Thoracic aorta (tissue), 2 donors: ENCODE results near the gene TAGLN. TPM values are rescaled to one million over a fixed set of nuclear protein-coding genes. Genes with fewer than 3 reads are reported as not detected.
A peak's percentile ranks its signal among the peaks of the same experiment; 100 is the strongest.

ENCODE experiments used
- ATAC-seq: fragments of 150-250 bp; one replicate; pipeline ENCODE4 v1.8.0; 2017; ENCODE audit warnings: low read depth; ENCODE audit not compliant: insufficient number of reproducible peaks, low FRiP score
- DNase-seq: peaks from one replicate; pipeline ENCODE4 v3.0.0-alpha.2; 2020; ENCODE audit warnings: low spot score
- H3K27ac ChIP-seq, 2 donors: fragments of 200-600 bp; sonication (generic); 1 replicate in 1 of 2; 2 replicates in 1 of 2; pipeline ENCODE4 v1.5.1; 2016; ENCODE audit warnings: mild to moderate bottlenecking in 2 of 2, moderate library complexity in 2 of 2
- H3K27me3 ChIP-seq: fragments of 200-600 bp; sonication (generic); replicated peaks from 2 replicates; pipeline ENCODE4 v1.6.0; 2016; ENCODE audit warnings: mild to moderate bottlenecking; ENCODE audit not compliant: insufficient read depth
- H3K36me3 ChIP-seq: fragments of 200-600 bp; sonication (generic); one replicate; pipeline ENCODE4 v1.5.1; 2016
- H3K4me1 ChIP-seq, 2 donors: fragments of 200-600 bp; sonication (generic); 1 replicate in 1 of 2; 2 replicates in 1 of 2; pipeline versions ENCODE4 v1.5.1 to v1.6.0; 2016; ENCODE audit warnings: low read depth in 2 of 2, mild to moderate bottlenecking in 1 of 2; ENCODE audit not compliant: control insufficient read depth in 1 of 2
- H3K4me3 ChIP-seq: fragments of 200-600 bp; sonication (generic); 2 replicates; pipeline ENCODE4 v1.5.1; 2016; ENCODE audit warnings: mild to moderate bottlenecking
- H3K9me3 ChIP-seq: fragments of 200-600 bp; sonication (generic); 2 replicates; pipeline ENCODE4 v1.5.1; 2016
- total RNA-seq, 2 donors: library from RNA; depleted of rRNA; stranded (reverse); fragments of >200 nt; gene quantifications; one replicate each; pipeline versions ENCODE4 v1.1.0 to v1.2.3, GENCODE V29; 2016
- TF ChIP-seq, protein P1 (sequence below): fragments of 200-600 bp; sonication (generic); IDR thresholded peaks from one replicate; pipeline ENCODE4 v1.5.1; 2019; ENCODE audit warnings: antibody characterized with exemption

The TAGLN gene
- total RNA-seq, 2 donors from 2014 or later: 6,975 to 13,974 TPM

DNA sequence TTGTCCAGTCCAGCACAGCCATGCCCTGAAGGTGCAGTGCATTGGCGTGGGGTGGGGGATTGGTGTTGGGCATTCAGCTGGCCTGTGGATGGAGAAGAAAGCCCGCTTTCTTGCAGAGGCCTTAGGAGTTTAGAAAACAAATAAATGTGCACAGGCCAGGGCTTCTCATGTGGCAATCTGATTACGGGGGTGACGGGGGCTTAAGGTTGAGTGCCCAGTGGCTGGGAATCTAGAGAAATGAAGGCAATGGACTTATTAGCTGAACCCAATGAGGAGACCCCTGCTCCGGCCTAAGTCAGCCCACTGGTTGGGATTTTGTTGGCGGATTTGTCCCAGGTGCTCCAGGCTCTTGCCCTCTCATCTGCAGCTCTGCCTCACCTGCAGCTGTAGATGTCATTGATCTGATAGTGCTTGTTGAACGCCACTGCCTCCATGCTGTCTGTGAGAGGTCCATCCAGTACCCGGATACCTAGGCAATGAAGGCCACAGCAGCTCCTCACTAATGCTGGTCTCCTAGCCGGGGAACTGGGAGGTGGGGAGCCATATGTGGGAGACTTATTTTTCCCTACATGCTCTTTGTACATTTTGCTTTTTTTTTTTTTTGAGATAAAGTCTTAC, 26.5 kb downstream of the TAGLN start:
- Histone ChIP-seq H3K4me1 (peaks cover 8 to 41% of the 10 kb centered on the region in 2 donors), H3K27me3 (no peaks in the 10 kb centered on the region), H3K4me3 (no peak overlapping the region), H3K27ac (peak overlapping the region in 1 of 2 donors; percentile 57), H3K36me3 (peaks cover 32% of the 10 kb centered on the region), H3K9me3 (no peaks in the 10 kb centered on the region)
- TF ChIP-seq, protein P1, sequence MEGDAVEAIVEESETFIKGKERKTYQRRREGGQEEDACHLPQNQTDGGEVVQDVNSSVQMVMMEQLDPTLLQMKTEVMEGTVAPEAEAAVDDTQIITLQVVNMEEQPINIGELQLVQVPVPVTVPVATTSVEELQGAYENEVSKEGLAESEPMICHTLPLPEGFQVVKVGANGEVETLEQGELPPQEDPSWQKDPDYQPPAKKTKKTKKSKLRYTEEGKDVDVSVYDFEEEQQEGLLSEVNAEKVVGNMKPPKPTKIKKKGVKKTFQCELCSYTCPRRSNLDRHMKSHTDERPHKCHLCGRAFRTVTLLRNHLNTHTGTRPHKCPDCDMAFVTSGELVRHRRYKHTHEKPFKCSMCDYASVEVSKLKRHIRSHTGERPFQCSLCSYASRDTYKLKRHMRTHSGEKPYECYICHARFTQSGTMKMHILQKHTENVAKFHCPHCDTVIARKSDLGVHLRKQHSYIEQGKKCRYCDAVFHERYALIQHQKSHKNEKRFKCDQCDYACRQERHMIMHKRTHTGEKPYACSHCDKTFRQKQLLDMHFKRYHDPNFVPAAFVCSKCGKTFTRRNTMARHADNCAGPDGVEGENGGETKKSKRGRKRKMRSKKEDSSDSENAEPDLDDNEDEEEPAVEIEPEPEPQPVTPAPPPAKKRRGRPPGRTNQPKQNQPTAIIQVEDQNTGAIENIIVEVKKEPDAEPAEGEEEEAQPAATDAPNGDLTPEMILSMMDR: no peak
- ATAC-seq: no peak
- DNase-seq: no peak

DNA sequence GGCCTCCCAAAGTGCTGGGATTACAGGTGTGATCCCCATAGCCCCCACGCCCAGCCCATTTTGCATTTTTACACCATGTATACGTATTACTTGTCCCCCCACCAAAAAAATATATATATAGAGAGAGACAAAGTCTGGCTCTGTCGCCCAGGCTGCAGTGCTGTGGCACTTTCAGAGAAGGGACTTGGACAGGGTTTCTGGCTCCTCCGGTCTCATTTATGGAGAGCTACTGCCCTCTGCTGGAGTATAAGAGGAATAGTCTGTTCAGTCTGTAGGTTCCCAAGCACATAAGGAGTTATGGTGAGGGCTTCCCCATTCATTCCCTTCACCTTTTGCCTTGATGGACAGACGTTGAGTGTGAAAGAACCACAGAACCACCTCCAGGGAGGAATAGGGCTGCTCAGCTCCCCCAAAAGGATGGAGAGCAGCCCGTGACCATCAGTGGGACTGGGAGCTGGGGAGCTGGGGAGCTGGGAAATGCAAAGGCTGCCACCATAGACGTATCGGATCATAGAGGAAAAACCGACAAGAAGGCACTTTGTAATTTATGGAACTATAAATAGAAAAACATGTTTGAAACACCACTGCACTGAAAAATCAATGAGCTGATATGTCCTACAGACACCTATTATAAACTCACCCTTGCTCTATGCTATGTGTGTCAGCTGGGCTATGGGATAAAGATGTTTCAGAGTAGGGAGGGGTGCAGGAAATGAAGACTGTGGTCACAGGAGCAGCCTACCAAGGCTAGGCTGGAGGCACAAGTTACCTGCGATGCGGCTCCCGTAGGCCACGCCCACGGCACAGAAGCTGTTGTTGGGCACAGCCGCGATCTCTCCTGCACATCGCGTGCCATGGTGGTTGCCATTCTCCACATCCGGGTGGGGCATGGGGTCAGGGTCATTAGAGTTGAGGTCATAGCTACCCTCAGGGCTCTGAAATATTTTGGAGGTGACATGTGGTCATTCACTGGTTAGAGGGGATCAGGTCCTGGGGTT, 27.5 kb downstream of the TAGLN start:
- no peak for DNase-seq
- peaks cover 32% of the 10 kb centered on the region for H3K36me3 ChIP-seq
- H3K9me3 ChIP-seq: no peaks in the 10 kb centered on the region
- H3K4me3 ChIP-seq: no peak overlapping the region
- peak overlapping the region; percentile 43 to 57 for H3K27ac ChIP-seq
- TF ChIP-seq, protein P1: peak; percentile 78
- no peaks in the 10 kb centered on the region for H3K27me3 ChIP-seq
- no peak for ATAC-seq
- H3K4me1 ChIP-seq: peaks cover 12 to 41% of the 10 kb centered on the region in 2 donors

DNA sequence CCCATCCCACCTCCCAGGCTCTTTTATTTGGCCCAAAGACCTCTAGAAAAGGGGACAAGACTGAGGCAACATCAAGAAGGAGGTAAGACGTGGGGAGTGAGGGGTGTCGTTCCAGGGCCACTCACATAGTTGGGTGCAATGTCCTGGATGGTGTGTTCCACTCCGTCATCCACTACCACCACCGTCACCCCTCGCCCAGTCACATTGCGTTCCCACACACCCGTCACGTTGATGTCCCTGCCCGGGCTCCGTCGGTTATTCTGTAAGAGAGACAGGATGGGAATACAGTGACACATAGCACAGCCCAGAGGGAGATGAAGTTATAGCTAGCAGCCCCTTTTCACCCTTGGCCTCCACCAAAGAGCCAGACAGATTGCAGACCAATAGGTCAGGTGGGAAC, 28.9 kb downstream of the TAGLN start:
- peaks cover 7 to 29% of the 10 kb centered on the region in 2 donors for H3K4me1 ChIP-seq
- DNase-seq: no peak
- TF ChIP-seq, protein P1: no peak
- H3K9me3 ChIP-seq: no peaks in the 10 kb centered on the region
- H3K4me3 ChIP-seq: no peak overlapping the region
- no peaks in the 10 kb centered on the region for H3K27me3 ChIP-seq
- no peak for ATAC-seq
- no peak overlapping the region for H3K27ac ChIP-seq
- H3K36me3 ChIP-seq: peaks cover 32% of the 10 kb centered on the region

DNA sequence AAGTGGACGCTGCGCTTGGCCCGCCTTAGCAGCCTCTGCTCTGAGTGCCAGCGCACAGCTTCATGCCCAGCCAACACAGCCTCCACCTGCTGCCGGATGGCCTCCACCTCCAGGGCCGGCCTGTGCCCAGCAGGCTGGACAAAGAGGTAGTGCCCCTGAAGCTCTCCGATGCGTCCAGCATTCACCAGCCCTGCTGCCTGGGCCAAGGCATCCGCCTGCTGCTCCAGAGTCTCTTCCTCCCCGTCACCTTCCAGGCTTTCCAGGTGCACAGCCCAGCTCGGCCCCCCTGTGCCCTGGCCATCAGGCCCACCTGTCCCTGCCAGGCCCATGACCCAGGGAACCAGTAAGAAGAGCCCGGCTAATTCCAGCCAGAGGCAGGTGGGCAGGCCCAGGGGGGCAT, 30.2 kb downstream of the TAGLN start:
- Histone ChIP-seq H3K36me3 (peaks cover 32% of the 10 kb centered on the region), H3K4me3 (no peak overlapping the region), H3K9me3 (no peaks in the 10 kb centered on the region), H3K4me1 (peaks cover 7 to 41% of the 10 kb centered on the region in 2 donors), H3K27ac (no peak overlapping the region), H3K27me3 (no peaks in the 10 kb centered on the region)
- no peak for DNase-seq
- TF ChIP-seq, protein P1: no peak
- no peak for ATAC-seq

DNA sequence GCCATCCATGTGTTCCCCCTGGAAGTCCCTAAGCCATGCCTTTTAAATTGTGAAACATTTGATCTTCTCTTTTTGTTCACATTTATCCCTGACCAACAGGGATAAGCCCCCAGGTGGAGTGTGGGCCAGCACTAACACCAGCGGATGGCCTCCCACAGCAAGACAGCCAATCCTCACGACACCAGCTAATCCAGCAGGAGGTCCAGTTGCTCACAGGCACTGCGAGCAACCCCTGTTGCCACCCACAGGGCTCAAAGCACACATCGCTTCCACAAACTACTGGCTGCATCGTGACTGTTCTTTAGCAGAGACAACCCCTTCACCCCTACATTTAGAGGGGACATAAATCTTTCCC, 30.7 kb downstream of the TAGLN start:
- H3K4me3 ChIP-seq: no peak overlapping the region
- H3K27me3 ChIP-seq: no peaks in the 10 kb centered on the region
- DNase-seq: no peak
- H3K9me3 ChIP-seq: no peaks in the 10 kb centered on the region
- H3K4me1 ChIP-seq: peaks cover 7 to 41% of the 10 kb centered on the region in 2 donors
- ATAC-seq: no peak
- peaks cover 32% of the 10 kb centered on the region for H3K36me3 ChIP-seq
- H3K27ac ChIP-seq: no peak overlapping the region
- TF ChIP-seq, protein P1: no peak
